Measurements from ENCODE around the gene JPH3.

The JPH3 gene

DNA sequence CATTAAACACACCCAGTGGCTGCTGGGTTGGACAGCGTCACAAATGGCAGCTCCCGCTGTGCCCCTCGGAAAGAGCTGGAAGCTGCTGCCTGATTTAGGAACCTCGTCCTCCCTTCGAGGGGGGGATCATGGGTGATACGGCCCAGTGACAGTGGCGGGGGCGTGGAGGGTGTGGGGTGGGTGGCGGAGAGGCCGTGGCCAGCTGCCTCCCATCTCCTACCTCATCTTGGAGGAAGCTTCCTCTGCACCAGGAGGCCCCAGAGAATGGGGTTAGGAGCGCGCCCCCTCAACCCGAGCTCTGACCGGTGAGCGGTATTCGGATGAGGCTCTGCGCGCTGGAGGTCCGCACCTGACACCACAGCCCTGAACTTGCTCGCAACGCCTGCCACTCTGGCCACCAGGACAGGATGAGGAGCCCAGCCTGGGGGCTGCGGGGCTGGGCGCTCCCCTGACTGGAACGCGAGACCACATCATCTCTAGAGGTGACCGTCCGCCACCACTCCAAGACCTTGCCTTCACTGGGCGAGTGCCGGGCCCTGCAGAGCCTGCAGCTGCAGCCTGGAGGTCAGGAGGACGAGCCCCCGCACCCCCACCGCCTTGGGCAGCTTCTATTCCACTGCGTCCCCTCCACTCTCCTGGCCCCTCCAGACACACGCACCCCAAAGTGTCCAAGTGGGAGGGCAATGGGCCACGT lies 82.5 kb downstream of the JPH3 start:
- DNase-seq = no peak

DNA sequence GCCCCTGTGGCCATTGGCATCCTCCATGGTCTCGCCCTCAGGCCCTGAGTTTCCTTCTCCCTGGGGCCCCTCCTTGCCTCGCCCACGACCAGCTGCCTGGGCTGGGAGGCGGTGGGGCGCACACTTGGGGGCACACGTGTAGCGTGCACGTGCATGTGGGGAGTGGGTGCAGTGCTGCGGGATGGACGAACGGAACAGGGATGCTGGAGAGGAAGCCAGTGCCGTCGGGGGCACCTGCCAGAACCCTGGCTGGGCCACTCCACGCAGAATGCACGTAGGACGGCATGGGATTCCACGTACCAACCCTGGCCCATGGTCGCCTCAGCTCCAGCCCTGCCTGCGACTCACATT lies 83.1 kb downstream of the JPH3 start:
- no peak for DNase-seq

DNA sequence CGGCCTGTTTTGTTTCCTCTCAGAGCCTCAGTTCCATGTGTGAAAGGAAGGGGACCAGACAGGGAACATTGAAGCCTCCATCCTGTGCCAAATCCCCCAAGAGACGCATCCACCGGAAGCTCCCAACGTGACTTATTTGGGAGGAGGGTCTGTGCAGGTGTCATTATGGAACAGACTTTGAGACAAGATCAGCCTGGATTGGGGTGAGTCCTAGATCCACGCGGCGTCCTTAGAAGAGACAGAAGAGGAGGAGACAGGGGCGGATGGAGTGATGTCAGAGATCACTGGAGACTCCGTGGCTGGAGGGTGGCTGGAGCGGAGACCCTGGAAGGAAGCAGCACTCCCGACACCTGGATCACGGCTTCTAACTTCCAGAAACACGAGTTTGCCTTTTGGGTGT lies 83.5 kb downstream of the JPH3 start:
- DNase-seq = no peak

DNA sequence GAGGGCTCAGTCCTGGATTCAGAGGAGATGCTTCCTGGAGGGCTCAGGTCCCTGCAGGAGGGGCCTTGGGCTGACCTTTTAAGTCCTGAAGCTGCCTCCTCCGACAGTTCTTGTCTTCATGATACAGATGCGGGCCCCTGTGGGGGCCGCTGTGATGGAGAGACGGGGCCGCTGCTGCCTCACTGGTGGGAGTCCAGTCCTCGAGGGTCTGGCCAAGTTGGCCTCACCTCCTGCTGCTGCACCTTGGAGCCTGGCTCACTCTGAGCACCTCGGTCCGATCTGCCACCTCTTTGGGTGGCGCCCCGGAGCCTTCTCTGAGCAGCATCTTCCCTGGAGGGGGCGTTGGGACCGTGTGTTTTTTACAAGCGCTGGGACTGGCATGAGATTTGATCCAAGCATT lies 84.4 kb downstream of the JPH3 start:
- DNase-seq = no peak

DNA sequence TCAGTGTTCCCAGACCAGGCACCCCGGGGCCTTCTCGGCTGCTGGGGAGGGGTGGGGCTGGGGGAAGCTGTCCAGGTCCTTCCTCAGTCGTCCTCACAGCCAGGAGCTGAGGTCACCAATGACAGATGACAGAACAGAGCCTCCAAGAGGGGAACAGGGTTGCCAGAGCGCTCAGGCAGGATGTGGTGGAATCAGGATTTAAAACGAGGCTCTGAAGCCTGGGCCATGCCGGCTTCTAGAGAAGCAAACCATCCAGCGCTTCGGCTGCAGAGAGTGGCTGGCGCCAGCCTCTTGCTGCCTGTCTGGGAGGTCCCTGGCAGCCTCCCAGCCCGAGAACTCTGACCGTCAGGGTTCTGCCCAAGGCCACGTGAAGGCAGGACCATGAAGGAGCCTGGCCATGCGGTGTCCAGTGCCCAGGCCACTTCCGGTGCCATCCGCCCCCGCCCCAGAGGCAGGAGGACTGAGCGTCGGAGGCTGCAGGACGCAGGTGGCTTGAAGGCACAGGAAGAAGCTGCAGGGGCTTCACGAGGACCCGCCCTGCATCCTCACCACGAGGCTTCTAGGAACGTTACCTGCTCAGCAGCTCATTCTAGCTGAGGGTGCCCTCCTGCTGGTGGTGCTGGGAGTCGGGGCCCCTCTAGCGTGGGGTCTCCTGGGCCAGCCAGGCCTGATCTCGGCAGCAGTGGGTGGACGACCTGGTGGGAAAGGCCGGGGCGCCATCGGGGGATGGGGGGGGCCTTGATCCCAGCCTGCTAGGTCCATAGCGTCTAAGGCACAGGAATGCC lies 85.0 kb downstream of the JPH3 start:
- DNase-seq = no peak

DNA sequence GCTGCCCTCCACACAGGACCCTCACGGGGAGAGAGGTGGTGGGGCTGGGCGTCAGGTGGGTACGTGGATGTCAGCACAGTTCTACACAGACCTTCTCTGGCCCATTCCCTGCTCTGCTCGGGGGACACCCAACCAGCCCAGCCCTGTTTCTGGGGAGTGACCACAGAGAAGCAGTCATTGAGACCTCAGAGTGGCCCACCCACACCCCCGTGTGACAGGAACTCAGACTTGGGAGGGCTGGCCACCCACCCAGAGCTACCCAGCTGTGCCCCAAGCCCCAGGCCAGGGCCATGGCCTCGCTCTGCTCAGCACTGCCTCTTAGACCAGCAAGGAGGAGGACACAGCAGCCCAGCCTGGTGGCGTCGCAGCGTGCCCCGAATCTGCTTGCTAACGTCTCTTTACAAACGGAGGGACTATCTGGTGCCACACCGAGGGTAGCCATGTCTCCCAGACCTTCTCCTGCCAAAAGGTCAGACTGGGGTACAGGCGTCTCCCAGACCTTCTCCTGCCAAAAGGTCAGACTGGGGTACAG lies 85.8 kb downstream of the JPH3 start:
- DNase-seq = no peak

DNA sequence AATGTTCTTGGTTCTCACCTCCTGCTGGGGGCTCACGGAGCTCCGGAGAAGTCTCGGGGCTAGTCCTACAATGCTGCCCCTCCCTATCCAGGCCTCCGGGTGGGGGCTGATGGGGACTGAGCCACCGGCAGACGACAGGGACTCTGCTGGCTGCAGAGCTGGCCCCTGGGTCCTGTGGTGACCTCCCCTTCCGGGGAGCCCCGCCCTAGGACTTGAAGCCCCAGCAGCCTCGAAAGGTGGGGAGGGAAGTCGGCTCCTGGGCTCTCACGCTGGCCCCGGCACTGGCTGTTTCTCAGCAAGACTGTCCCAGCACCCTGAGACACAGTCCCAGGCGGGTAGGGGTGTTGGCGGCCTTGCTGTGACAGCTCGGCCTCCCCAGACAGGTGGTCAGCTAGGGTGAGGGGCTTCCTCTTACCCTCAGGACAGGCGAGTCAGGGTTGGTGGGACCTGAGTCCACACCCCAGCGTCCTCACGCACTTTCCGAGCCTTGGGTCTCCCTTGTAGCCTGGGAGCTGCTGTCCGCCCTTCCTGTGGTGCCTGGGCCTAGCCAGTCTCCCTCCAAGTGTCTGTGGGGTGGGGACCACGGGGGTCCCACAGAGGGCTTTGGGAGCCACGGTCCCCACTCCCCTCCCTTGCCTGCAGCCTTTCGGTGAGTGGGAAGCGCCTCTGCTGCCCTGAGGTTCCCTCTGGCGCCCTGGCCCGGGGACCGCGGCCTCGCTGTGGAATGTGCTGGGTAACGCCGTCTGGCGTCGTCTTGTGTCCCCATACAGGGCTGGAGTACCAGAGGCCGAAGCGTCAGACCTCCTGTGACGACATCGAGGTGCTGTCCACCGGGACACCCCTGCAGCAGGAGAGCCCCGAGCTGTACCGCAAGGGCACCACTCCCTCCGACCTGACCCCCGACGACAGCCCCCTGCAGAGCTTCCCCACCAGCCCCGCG lies 86.8 kb downstream of the JPH3 start:
- no peak for DNase-seq

DNA sequence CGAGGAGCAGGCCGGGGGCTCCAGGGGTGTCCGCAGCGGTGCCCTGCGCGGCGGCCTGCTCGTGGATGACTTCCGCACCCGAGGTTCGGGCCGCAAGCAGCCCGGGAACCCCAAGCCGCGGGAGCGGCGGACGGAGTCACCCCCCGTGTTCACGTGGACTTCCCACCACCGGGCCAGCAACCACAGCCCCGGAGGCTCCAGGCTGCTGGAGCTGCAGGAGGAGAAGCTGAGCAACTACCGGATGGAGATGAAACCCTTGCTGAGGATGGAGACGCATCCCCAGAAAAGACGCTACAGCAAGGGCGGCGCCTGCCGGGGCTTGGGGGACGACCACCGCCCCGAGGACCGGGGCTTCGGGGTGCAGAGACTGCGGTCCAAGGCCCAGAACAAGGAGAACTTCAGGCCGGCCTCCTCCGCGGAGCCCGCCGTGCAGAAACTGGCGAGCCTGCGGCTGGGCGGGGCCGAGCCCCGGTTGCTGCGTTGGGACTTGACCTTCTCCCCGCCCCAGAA lies 87.7 kb downstream of the JPH3 start:
- DNase-seq = no peak

DNA sequence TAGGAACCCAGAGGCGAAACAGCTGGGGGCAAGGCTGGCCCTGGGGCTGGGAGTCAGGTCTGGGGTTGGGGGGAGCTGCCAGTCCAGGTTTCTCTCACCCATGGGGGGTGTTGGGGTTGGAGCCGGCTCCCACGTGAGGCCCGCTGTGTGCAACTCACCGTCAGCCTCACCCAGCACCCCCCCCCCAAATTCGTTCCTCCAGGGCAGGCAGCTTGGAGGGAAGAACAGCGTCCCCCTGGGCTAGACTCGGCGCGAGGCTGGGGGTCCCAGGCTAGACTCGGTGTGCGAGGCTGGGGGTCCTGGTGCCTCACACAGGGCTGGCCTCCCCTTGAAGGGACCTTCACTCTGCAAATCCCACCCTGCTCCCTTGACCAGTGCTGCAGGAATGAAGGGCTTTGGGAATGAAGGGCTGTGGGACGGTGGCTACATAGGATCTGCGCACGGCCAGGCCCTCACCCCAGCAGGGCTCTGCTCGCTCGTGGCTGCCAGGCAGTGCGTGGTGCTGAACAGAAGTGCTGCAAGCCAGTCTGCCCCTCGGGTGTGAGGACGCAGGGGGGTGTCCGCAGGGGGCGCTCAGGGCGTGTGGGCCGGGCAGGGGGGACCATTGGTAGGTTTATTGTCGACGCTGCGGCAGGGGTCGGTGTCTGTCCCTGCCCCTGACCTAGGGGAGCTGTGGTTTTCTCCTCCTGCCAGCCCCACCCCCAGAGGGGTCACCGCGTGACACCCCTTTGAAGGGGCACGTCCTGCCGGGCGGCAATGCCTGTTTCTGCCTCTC lies 88.8 kb downstream of the JPH3 start:
- no peak for DNase-seq

DNA sequence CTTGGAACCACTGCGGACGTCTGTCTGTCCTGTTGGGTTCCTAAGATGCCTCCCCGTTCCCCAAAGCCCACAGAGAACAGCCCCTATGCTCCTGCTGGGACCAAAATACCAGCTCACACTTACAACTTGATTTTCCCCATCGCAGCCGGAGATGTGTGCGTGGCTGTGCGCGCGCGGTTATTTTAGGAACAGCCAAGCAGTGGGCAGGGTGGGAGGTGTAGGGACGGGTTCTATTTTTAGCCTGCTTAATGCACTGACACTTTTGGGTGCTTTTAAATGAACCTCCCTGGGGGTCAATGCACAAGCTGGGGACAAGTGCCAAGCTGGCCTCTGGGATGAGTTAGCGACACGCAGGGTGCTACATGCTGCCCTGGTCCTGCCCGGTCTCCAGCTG lies 89.4 kb downstream of the JPH3 start:
- no peak for DNase-seq

DNA sequence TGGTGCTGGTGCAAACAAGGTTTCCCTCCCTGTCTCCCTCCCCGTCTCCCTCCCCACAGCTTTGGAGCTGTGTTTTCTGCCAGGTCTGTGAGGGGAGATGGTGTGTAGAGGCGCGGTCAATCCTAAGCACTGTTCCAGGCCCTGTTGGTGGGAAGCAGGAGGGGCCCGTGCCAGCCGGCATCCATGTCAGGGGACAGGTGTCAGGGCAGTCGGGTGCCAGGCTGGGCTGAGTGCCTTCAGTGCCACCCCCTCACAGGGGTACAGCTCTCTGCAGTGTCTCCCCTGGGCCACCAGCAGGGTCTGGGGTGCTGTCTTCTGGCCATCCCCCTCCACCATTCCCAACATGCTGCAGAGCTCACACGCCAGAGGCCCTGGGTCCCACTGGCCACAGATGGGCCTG lies 89.9 kb downstream of the JPH3 start:
- no peak for DNase-seq

DNA sequence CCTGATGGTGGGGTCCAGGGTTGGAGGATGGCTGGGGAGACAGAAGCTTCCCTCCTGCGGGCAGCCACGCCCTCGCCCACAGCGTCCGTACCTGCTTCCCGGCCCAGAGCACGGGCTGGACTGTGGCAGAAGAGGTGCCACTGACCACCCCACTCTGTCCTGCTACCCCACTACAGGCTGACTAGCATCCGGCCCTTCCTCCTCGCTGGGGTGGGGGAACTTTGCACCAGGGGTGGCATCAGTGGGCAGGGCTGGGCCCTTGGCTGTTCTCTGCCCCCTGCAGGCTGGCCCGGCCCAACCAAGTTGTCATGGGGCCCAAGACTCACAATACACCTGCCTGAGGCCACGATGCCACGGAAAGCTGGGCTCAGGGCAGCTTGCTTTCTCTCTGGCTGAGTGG lies 90.4 kb downstream of the JPH3 start:
- no peak for DNase-seq

DNA sequence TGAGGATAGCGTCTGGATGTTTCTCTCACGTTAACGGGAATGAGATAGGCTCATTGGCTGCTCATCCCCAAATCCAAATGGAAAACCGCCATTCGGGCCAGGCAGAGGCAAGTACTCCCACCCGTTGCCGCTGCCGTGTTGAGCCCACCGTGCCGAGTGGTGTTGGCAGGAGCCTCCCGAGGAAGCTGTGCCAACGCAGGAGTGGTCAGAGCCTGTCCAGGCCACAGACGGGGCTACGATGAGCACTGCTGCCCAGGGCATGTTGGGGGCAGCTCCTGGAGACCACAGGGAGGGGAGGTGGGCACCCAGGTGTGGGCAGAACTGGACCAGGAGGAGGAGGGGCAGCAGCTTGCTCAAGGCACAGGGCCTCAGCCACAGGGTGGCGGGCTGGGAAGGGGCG lies 91.5 kb downstream of the JPH3 start:
- no peak for DNase-seq

DNA sequence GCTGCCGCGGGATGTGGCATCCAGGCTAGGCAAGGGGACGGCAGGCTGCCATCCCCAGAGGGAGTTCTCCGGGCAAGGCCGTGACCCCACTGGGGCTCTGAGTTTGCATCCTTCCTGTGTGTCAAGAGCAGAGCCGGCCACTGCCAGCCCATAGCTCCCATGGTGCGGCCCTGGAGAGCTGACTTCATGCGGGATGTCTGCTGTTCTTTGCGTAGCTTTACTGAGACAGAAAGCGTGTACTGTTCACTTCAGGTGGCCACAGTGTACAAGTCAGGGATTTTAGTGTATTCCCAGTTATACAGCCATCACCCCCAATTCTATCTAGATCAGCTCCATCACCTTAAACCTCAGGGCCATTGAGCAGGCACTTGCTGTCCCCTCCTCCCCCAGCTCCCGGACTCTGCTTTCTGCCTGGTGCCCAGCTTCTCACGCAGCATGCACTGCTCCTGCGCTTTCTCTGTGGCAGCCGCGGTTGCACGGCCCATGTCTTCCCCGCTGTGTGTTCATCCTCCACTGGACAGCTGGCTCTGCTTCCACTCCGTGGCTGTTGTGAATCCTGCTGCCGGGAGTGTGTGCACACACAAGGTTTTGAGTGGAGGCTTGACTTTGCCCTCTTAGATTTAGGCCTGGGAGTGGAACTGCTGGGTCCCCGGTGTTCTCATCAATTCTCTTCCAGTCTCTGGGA lies 92.3 kb downstream of the JPH3 start:
- no peak for DNase-seq

DNA sequence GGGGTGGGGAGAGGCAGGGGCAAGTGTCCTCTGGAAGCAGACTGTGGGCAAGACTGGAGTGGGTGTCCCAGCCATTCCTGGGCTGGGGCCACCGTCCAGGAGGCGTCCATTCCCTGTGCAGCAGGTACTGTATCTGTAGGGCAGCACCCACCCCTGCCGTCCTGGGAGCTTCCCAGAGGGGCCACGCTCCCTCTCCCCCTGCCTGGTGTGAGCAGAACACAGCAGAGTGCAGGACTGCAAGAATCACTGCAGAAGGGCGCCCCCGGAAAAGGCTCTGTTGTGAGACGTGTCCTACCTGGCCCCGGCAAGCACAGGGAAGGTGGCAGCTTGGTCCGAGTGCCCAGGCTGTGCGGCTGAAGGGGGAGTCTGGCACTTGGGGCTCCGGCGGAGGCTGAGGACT lies 93.2 kb downstream of the JPH3 start:
- no peak for DNase-seq

DNA sequence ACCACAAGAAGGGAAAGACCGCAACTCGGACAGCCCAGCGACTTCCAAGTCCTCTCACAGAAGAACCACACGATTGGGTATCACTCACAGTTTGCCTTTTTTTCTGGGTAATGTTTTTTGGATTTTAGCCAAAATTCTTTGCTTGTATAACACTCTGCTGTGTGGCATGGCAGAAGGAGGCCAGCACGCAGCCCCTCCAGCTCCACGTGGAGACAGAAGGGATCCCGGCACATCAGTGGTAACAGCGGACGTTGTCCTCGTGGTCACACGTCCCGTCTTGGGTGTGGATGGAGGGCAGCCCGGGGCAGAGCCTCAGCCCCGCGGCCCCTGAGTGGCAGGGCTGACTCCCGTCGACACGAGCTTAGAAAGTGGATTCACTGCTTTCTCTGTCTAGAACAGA lies 94.4 kb downstream of the JPH3 start:
- no peak for DNase-seq

DNA sequence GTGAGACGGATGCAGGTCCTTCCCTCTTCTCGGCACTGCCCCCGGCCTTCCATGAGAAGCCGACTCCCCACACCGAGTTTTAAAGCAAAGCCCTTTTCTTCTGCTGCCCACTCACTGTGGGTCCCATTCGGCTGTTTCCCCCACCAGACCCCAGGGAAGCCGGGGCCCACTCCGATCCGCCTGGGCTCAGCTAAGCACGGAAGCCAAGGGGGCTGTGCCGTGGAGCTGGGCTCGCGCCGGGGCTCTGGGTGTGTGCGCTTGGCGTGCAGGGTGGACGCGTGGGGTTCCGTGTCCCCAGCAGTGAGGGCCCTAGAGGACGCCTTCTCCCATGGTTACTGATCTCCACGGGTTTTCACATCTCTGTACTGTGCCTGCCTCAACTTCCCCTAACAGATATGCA lies 94.9 kb downstream of the JPH3 start:
- DNase-seq = no peak

DNA sequence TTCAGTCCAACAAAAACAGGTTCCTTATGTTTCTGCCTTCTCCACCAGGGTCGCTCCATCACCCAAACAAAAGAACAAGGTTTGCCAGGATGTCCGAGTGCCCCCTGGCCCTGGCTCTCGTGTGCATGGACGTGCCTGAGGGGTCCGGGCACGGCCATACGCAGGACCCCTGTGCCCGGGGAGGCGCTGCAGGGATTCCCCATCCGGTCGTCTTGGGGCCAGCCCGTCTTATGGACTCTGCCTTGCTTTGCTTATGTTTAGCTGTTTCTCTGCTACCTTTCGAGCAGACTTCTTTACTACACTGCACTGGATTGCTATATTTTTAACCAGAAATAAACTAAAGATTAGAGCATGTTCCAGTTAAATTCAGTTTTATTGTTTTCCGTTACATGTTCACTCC lies 95.5 kb downstream of the JPH3 start:
- no peak for DNase-seq

DNA sequence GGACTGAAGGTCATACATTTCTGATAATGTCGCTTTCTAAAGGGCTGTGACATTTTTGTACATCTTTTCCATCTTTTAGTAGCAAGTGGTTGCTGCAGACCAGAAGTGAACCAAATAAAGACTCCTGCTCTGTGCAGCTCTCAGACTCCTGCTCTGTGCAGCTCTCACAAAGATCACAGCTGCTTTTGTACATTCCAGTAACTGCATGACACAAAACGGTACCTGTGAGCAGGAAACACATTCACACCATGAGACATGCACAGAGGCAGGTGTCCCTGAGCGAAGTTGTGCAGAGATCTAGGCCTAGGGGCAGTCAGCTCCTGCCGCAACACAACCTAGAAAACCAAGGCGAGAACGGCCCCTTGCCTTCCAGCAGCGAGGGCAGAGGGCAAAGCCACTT lies 95.9 kb downstream of the JPH3 start:
- no peak for DNase-seq

DNA sequence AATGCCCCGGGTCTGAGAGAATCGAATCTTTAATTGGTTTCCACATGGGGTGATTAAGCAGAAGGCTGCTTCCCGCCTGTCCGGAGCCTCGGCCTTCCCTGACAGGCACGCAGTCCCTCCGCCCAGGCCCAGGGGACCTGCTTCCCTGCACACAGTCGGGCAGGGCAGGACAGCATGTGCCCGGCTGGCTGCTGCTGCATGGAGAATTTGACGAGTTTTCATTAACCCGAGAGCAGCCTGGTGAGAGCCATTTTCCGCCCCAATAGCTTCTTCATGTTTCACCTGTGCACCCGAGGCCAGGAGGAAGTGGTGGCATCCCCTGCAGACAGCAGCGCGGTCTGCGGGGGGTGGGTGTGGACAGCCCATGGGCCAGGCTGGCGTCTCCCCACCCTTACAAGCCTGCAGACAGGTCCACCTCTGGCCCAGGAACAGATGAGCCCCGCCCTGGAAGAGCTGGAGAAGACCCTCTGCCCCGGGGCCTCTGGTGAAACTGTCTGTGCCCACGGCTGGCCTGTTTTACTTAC lies 96.4 kb downstream of the JPH3 start:
- no peak for DNase-seq

DNA sequence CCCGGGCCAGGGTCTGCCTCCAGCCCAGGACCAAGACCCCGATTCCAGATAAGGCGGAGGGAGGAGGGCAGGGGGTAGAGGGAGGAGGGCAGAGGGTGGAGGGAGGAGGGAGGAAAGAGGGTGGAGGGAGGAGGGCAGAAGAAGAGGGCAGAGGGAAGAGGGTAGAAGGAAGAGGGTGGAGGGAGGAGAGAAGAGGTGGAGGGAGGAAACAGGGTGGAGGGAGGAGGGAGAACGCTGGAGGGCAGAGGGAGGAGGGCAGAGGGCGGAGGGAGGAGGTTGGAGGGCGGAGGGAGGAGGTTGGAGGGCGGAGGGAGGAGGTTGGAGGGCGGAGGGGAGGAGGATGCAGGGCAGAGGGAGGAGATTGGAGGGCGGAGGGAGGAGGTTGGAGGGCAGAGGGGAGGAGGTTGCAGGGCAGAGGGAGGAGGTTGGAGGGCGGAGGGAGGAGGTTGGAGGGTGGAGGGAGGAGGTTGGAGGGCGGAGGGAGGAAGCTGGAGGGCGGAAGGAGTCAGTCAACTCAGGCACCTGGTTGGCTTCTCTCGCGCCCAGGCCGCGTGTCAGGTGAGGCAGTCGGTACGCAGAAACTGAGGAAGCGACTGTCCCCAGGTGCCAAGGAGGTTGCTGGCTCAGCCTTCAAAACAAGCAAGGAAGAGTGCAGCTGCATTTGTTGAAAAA lies 98.2 kb downstream of the JPH3 start:
- no peak for DNase-seq

Data from DMS153 (cell line).